Breast epithelium (tissue), 4 donors: ENCODE results near the gene PRCC. TPM values are rescaled to one million over a fixed set of nuclear protein-coding genes. Genes with fewer than 3 reads are reported as not detected.
A peak's percentile ranks its signal among the peaks of the same experiment; 100 is the strongest.

Experiments
- DNase-seq, 2 donors: peaks; one replicate each; pipeline ENCODE4 v3.0.0-alpha.2; 2019; ENCODE audit warnings: low spot score in 2 of 2
- H3K27ac ChIP-seq, 2 donors: fragments of 200-600 bp; sonication (generic) in 1 of 2; one replicate each; pipeline ENCODE4 v1.5.1; 2016 to 2019; ENCODE audit warnings: mild to moderate bottlenecking in 1 of 2
- H3K27me3 ChIP-seq, 2 donors: fragments of 200-600 bp; sonication (generic) in 1 of 2; one replicate each; pipeline versions ENCODE4 v1.5.1 to v1.6.0; 2017 to 2019; ENCODE audit warnings: control low read depth in 1 of 2, mild to moderate bottlenecking in 1 of 2
- H3K36me3 ChIP-seq: fragments of 200-600 bp; one replicate; pipeline ENCODE4 v1.5.1; 2019
- H3K4me1 ChIP-seq, 2 donors: fragments of 200-600 bp; sonication (generic); one replicate each; pipeline ENCODE4 v1.5.1; 2016 to 2019; ENCODE audit warnings: control low read depth in 1 of 2
- H3K4me3 ChIP-seq, 3 donors: fragments of 200-600 bp; sonication (generic); 1 replicate in 2 of 3; 2 replicates in 1 of 3; pipeline ENCODE4 v1.5.1; 2016 to 2019; ENCODE audit warnings: mild to moderate bottlenecking in 3 of 3, moderate library complexity in 2 of 3
- H3K9me3 ChIP-seq, 2 donors: fragments of 200-600 bp; sonication (generic) in 1 of 2; one replicate each; pipeline ENCODE4 v1.5.1; 2016 to 2019; ENCODE audit warnings: control low read depth in 1 of 2
- POLR2A ChIP-seq: fragments of 450-650 bp; IDR thresholded peaks from one replicate; pipeline ENCODE4 v1.6.1; 2016; ENCODE audit warnings: antibody characterized with exemption, mild to moderate bottlenecking, moderate library complexity
- POLR2AphosphoS5 ChIP-seq, 3 donors: sonication (generic); formaldehyde crosslinking; IDR thresholded peaks; one replicate each; pipeline ENCODE4 v1.6.1; 2017; ENCODE audit warnings: antibody characterized with exemption in 3 of 3
- intact Hi-C: fragments of 100-400 bp; cut with DNase I; formaldehyde crosslinking; loops from one replicate; pipeline ENCODE4 v1.15.1; 2023; ENCODE audit warnings: low total_unique reads
- total RNA-seq, 3 donors: library from RNA; depleted of rRNA; stranded (reverse); fragments of >200 nt; gene quantifications; one replicate each; pipeline ENCODE4 v1.1.0, GENCODE V29; 2016
- TF ChIP-seq, protein P1 (sequence below), 3 donors: fragments of 450-650 bp; IDR thresholded peaks; one replicate each; pipeline ENCODE4 v1.5.1; 2016 to 2017; ENCODE audit warnings: antibody characterized with exemption in 3 of 3, mild to moderate bottlenecking in 3 of 3, moderate library complexity in 3 of 3

The PRCC gene
- total RNA-seq, 3 donors from 2014 or later = 21.6 to 35.9 (median 24.9) TPM

DNA sequence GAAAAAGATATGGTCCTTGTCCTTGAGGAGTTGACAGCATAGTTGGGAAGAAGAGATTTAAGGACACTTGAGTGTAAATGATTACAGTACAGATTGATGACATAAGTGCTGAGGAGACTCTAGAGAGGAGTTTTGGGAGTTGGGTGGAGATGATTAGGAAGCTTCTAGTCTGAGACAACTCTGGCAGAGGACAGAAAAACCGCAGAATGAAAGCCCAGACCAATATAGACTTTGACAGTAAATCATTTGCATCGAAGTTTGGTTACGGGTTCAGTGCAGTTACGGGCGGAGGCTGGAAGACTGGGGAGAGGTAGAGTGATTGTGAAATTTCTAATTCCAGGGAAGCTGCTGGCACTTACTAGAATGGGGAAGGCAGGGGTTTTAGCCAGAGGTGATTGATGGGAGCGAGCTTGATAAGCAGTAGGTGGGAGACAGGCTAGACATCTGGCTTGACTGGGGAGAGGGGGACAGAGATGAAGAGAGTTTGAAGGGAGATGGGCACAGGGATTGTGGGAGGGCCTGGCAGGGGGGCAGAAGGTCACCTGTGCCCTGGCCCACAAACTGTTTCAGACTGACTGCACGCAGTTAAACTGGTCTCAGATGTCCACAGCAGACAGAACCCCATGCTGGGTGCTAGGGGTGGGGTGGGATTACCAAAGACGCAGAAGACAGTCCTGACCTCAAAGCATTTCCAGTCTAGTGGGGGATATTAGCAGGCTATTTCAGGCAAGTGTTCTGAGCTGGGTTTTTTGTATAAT lies 29.2 kb downstream of the PRCC start:
- TF ChIP-seq, protein P1, sequence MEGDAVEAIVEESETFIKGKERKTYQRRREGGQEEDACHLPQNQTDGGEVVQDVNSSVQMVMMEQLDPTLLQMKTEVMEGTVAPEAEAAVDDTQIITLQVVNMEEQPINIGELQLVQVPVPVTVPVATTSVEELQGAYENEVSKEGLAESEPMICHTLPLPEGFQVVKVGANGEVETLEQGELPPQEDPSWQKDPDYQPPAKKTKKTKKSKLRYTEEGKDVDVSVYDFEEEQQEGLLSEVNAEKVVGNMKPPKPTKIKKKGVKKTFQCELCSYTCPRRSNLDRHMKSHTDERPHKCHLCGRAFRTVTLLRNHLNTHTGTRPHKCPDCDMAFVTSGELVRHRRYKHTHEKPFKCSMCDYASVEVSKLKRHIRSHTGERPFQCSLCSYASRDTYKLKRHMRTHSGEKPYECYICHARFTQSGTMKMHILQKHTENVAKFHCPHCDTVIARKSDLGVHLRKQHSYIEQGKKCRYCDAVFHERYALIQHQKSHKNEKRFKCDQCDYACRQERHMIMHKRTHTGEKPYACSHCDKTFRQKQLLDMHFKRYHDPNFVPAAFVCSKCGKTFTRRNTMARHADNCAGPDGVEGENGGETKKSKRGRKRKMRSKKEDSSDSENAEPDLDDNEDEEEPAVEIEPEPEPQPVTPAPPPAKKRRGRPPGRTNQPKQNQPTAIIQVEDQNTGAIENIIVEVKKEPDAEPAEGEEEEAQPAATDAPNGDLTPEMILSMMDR (IDR thresholded peaks at IDR 0.05) = no peak
- no peak for TF ChIP-seq POLR2AphosphoS5 (IDR thresholded peaks at IDR 0.05)
- TF ChIP-seq POLR2A = no peak
- Histone ChIP-seq H3K4me1 (no peaks in the 10 kb centered on the region), H3K36me3 (no peaks in the 10 kb centered on the region), H3K9me3 (no peaks in the 10 kb centered on the region), H3K27me3 (no peaks in the 10 kb centered on the region), H3K4me3 (no peak overlapping the region), H3K27ac (no peak overlapping the region)
- DNase-seq = no peak
- intact Hi-C loops = no loop called here

DNA sequence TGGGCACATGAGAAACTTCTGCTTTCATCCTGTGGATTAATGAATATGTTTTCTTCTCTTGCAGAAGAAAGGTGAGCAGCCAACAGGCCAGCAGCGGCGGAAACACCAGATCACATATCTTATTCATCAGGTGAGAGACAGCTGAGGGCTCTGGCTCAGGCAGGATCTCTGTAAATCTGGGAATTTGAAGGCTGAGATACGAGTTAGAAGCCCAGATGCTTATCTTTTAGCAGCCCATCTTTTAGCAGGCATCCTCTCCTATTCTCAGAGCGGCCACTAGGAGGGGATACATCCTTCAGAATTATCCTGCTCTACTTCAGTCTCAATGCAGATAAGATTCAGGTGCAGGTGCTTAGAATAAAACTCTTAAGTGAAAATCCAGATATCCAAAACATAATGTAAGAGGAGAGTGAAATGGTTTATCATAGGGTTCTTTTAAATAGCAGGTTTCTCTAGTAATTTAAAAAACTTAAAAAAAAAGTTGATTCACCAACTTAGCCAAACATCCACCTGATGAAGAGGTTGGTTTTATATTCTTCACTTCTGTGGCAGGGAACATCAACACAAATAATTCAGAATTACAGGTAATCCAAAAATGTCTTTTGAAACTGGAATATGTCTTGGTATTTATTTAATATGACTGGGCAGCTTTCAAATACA lies 30.0 kb downstream of the PRCC start:
- no peak overlapping the region for H3K4me3 ChIP-seq
- H3K27me3 ChIP-seq = no peaks in the 10 kb centered on the region
- no peaks in the 10 kb centered on the region for H3K4me1 ChIP-seq
- H3K27ac ChIP-seq = no peak overlapping the region
- H3K36me3 ChIP-seq = no peaks in the 10 kb centered on the region
- TF ChIP-seq, protein P1 (IDR thresholded peaks at IDR 0.05) = peak; percentile 17 to 47 (median 40)
- no peak for TF ChIP-seq POLR2A
- H3K9me3 ChIP-seq = no peaks in the 10 kb centered on the region
- intact Hi-C loops = no loop called here
- no peak for DNase-seq

DNA sequence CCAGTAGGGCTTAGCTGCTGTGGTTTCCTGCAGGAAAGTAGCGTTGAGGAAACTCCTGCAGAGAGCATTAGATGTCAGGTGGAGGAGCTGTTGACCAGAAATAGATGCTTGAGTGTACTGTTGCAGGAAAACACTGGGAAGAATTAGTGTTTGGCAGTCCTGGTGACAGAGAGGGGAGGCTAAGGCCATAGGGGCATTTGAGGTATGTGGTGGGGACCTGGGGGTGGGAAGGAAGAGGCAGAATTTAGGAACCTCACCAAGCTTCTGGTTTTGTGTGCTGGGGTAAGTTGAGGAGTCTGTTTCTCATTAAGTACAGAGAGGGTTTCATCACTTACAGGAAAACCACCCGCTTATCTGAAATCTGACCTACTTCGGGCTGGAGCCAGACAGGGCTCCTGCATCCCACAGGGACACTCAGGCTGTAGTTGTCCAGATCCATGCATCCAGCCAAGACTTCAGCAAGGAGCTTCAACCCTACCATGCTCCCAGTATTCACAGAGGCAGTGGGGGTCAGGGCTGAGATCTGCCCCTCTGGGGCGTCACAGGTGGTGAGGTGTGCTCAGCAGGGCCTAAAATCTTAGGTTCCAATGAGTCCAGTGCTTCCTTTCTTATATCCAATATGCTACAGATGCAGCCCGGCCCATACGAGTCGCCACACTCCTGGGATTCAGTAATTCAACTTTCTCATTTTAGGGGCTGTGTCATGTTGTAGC lies 34.2 kb downstream of the PRCC start:
- Histone ChIP-seq H3K4me3 (no peak overlapping the region), H3K27me3 (no peaks in the 10 kb centered on the region), H3K9me3 (no peaks in the 10 kb centered on the region), H3K27ac (peak overlapping the region in 1 of 2 donors; percentile 61), H3K36me3 (no peaks in the 10 kb centered on the region), H3K4me1 (no peaks in the 10 kb centered on the region)
- intact Hi-C loops = no loop called here
- no peak for TF ChIP-seq POLR2A
- TF ChIP-seq, protein P1 (IDR thresholded peaks at IDR 0.05) = peak in 1 of 3 donors; percentile 14
- TF ChIP-seq POLR2AphosphoS5 (IDR thresholded peaks at IDR 0.05) = peak in 2 of 3 donors; percentile 47 to 63
- DNase-seq = peak in 1 of 2 donors; percentile 34

DNA sequence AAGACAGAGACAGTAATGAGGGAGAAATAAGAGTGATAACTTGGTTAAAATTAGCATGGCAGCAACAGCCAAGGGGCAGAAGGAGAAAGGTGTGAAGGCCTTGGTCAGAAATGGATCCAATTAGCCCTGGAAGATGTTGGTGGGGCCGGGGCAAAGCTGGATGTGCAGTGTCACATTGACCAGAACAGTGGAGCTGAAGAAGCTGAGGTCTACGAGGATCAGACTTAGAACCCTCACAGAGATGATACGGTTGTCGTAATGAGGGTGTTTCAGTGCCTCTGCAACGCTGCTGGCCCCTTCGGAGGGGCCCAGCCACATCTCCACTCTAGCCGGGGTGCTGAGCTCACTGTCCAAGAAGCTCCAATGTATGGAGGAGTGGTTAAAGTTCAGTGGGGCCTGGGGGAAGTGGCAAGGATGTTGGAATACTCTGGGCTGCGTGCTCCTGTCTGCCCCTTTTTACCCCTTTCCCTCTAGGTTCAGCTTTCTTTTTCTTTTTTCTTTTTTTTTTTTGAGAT lies 35.1 kb downstream of the PRCC start:
- no peak for DNase-seq
- Histone ChIP-seq H3K36me3 (no peaks in the 10 kb centered on the region), H3K27ac (peak overlapping the region in 1 of 2 donors; percentile 61), H3K9me3 (no peaks in the 10 kb centered on the region), H3K27me3 (no peaks in the 10 kb centered on the region), H3K4me1 (no peaks in the 10 kb centered on the region), H3K4me3 (no peak overlapping the region)
- intact Hi-C loops = no loop called here
- TF ChIP-seq, protein P1 (IDR thresholded peaks at IDR 0.05) = no peak
- TF ChIP-seq POLR2AphosphoS5 (IDR thresholded peaks at IDR 0.05) = no peak
- TF ChIP-seq POLR2A = no peak
